Vagina (tissue), 2 donors: ENCODE data around the gene FRY. TPM values are rescaled to one million over a fixed set of nuclear protein-coding genes. Genes with fewer than 3 reads are reported as not detected.

Experiments
- DNase-seq, 2 donors: peaks; one replicate each; pipeline ENCODE4 v3.0.0-alpha.2; 2017; ENCODE audit errors: extremely low spot score in 2 of 2
- H3K27ac ChIP-seq: fragments of 200-600 bp; sonication (generic); one replicate; pipeline ENCODE4 v1.5.1; 2019
- H3K27me3 ChIP-seq: fragments of 200-600 bp; sonication (generic); one replicate; pipeline ENCODE4 v1.5.1; 2019
- H3K36me3 ChIP-seq, 2 donors: fragments of 200-600 bp; sonication (generic); one replicate each; pipeline ENCODE4 v1.5.1; 2017 to 2019
- H3K4me1 ChIP-seq: fragments of 200-600 bp; sonication (generic); one replicate; pipeline ENCODE4 v1.5.1; 2019
- H3K4me3 ChIP-seq, 2 donors: fragments of 200-600 bp; sonication (generic); 1 replicate in 1 of 2; 2 replicates in 1 of 2; pipeline ENCODE4 v1.5.1; 2016 to 2019
- H3K9me3 ChIP-seq: fragments of 200-600 bp; sonication (generic); one replicate; pipeline ENCODE4 v1.5.1; 2019
- POLR2A ChIP-seq, 2 donors: fragments of 450-650 bp; IDR thresholded peaks; one replicate each; pipeline ENCODE4 v1.6.1; 2017; ENCODE audit warnings: antibody characterized with exemption in 2 of 2, mild to moderate bottlenecking in 2 of 2, moderate library complexity in 2 of 2
- POLR2AphosphoS5 ChIP-seq, 2 donors: sonication (generic); formaldehyde crosslinking; IDR thresholded peaks; one replicate each; pipeline ENCODE4 v1.9.0; 2017; ENCODE audit warnings: antibody characterized with exemption in 2 of 2, mild to moderate bottlenecking in 2 of 2, low read depth in 1 of 2; ENCODE audit not compliant: insufficient read depth in 1 of 2
- intact Hi-C: fragments of 100-400 bp; cut with DNase I; formaldehyde crosslinking; loops from one replicate; pipeline ENCODE4 v1.15.1; 2023
- total RNA-seq: library from RNA; depleted of rRNA; stranded (reverse); fragments of >200 nt; gene quantifications from one replicate; pipeline ENCODE4 v1.2.3, GENCODE V29; 2016
- TF ChIP-seq, protein P1 (sequence below), 3 experiments: fragments of 450-650 bp in 2 of 3; fragments of 200-600 bp in 1 of 3; sonication (generic) in 1 of 3; IDR thresholded peaks; one replicate each; pipeline ENCODE4 v1.5.1; 2017 to 2019; ENCODE audit warnings: antibody characterized with exemption in 3 of 3, mild to moderate bottlenecking in 2 of 3, moderate library complexity in 2 of 3

The FRY gene
- total RNA-seq, 1 donor from 2014 or later, result 11.0 TPM

DNA sequence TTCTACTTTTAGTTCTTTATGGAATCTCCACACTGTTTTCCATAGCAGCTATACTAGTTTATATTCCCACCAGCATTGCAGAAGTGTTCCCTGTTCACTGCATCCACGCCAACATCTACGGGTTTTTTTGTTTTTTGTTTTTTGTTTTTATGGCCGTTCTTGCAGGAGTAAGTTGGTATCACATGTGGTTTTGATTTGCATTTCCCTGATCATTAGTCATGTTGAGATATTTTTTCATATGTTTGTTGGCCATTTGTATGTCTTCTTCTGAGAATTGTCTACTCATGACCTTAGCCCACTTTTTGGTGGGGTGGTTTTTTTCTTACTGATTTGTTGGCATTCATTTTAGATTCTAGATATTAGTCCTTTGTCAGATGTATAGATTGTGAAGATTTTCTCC, 89.7 kb downstream of the FRY start:
- Histone ChIP-seq H3K4me1 (peaks cover 7% of the 10 kb centered on the region), H3K27me3 (no peaks in the 10 kb centered on the region)
- intact Hi-C loops, result no loop called here

DNA sequence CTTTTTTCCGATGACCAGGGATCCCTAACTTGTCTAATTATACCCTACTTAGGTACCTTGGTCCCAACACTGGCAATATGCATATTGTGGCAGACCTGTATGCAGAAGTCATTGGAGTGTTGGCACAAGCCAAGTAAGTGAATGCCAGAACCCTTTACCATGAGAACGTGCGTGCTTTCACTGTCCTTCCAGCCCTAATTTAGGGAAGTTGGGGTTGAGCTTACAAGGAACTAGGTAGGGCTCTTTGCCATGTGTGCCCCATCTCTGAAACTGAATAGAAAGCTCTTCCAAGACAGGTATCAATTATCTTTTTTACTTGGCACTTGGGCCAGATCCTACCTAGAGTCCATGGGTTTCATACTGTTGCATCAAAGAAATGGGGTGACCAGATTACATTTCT, 93.2 kb downstream of the FRY start:
- no peak for DNase-seq
- Histone ChIP-seq H3K27ac (peak overlapping the region; percentile 93), H3K4me3 (no peak overlapping the region), H3K4me1 (peaks cover 7% of the 10 kb centered on the region), H3K9me3 (no peaks in the 10 kb centered on the region), H3K36me3 (no peaks in the 10 kb centered on the region), H3K27me3 (no peaks in the 10 kb centered on the region)
- TF ChIP-seq POLR2AphosphoS5 (IDR thresholded peaks at IDR 0.05; ENCODE audit: insufficient read depth in 1 of 2, low read depth in 1 of 2), result no peak
- no peak for TF ChIP-seq POLR2A (IDR thresholded peaks at IDR 0.05)
- intact Hi-C loops, result loop anchor here (2.0 kb wide), 1 partner anchor 94 kb away; the partner anchor contains the start of gene FRY

More for the DNA sequence above, 89.7 kb downstream of the FRY start:
- no peak for DNase-seq
- H3K4me3 ChIP-seq, result no peak overlapping the region
- TF ChIP-seq POLR2A (IDR thresholded peaks at IDR 0.05) (no peak), POLR2AphosphoS5 (IDR thresholded peaks at IDR 0.05; ENCODE audit: insufficient read depth in 1 of 2, low read depth in 1 of 2) (no peak)
- TF ChIP-seq, protein P1, sequence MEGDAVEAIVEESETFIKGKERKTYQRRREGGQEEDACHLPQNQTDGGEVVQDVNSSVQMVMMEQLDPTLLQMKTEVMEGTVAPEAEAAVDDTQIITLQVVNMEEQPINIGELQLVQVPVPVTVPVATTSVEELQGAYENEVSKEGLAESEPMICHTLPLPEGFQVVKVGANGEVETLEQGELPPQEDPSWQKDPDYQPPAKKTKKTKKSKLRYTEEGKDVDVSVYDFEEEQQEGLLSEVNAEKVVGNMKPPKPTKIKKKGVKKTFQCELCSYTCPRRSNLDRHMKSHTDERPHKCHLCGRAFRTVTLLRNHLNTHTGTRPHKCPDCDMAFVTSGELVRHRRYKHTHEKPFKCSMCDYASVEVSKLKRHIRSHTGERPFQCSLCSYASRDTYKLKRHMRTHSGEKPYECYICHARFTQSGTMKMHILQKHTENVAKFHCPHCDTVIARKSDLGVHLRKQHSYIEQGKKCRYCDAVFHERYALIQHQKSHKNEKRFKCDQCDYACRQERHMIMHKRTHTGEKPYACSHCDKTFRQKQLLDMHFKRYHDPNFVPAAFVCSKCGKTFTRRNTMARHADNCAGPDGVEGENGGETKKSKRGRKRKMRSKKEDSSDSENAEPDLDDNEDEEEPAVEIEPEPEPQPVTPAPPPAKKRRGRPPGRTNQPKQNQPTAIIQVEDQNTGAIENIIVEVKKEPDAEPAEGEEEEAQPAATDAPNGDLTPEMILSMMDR (IDR thresholded peaks at IDR 0.05), result no peak
- no peaks in the 10 kb centered on the region for H3K9me3 ChIP-seq
- H3K36me3 ChIP-seq, result no peaks in the 10 kb centered on the region
- H3K27ac ChIP-seq, result no peak overlapping the region

DNA sequence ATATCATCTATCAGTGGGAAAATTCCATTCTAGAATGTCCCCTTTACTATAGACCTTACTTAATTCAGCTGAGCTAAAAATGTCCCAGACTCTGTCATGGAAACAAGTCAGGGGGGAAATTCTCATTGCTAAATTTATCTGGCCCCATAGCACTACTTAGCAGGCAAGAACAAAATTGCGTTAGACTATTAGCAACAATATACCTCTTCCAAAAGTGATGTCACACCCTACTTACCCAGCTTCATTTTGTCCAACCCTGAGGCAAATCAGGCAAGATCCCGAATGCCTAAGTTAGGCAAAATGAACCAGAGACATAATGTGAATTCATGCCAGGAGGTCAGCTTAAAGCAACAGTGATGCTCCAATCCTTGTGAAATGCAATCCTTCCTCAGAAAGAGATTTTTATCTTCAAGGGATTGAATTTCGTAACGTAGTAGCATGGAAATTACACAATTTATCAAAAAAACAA, 93.7 kb downstream of the FRY start:
- intact Hi-C loops, result loop anchor here (2.0 kb wide), 1 partner anchor 94 kb away; the partner anchor contains the start of gene FRY
- Histone ChIP-seq H3K4me1 (peaks cover 7% of the 10 kb centered on the region), H3K27ac (peak overlapping the region; percentile 93), H3K27me3 (no peaks in the 10 kb centered on the region), H3K36me3 (no peaks in the 10 kb centered on the region), H3K9me3 (no peaks in the 10 kb centered on the region), H3K4me3 (no peak overlapping the region)
- DNase-seq, result peak in 1 of 2 donors; percentile 93
- TF ChIP-seq POLR2AphosphoS5 (IDR thresholded peaks at IDR 0.05; ENCODE audit: insufficient read depth in 1 of 2, low read depth in 1 of 2) (peak in 1 of 2 donors; percentile 36), POLR2A (IDR thresholded peaks at IDR 0.05) (no peak)
- TF ChIP-seq, protein P1 (IDR thresholded peaks at IDR 0.05), result no peak

DNA sequence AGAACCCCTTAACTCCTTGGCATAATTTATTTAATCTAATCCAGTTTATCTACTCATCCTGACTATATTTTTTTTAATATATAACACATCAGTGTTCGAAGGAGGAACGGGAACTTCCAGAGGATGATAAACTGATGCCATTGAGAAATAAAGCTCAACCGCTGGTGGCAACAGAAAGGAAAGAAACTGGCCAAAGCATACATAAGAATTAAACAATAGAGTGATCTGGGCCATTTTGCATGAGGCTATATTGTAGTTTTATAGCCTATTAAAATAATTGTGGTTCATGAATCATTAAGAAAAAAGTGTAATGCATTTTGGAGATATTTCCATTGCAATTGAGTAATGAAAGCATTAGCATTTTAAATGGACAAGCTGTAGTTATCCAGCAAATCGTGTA, 94.2 kb downstream of the FRY start:
- TF ChIP-seq, protein P1 (IDR thresholded peaks at IDR 0.05), result no peak
- TF ChIP-seq POLR2A (IDR thresholded peaks at IDR 0.05), result no peak
- no peak for TF ChIP-seq POLR2AphosphoS5 (IDR thresholded peaks at IDR 0.05; ENCODE audit: insufficient read depth in 1 of 2, low read depth in 1 of 2)
- H3K27ac ChIP-seq, result peak overlapping the region; percentile 71
- H3K4me3 ChIP-seq, result no peak overlapping the region
- peaks cover 7% of the 10 kb centered on the region for H3K4me1 ChIP-seq
- no peaks in the 10 kb centered on the region for H3K27me3 ChIP-seq
- no peaks in the 10 kb centered on the region for H3K36me3 ChIP-seq
- DNase-seq, result no peak
- intact Hi-C loops, result loop anchor here (2.0 kb wide), 1 partner anchor 95 kb away; the partner anchor contains the start of gene FRY
- H3K9me3 ChIP-seq, result no peaks in the 10 kb centered on the region

DNA sequence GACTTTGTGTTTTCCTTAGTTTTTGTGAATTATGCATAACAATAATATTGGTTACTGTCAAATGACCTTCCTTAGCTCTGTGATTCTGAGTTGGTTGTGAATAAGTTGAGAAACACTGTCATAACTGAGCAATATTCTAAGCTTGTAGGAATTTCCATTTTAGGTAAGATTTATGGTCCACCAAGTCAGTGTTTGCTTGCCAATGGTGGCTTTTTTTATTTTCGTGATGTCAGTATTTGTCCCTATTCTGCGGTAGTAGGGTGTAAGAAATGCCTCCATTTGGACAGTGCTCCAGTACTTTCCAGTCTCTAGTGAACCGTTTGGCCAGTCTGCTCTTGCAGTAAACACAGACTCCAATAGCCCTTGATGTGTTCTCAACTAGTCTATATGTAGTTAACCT, 94.7 kb downstream of the FRY start:
- Histone ChIP-seq H3K27ac (peak overlapping the region; percentile 71), H3K4me3 (no peak overlapping the region), H3K27me3 (no peaks in the 10 kb centered on the region), H3K36me3 (no peaks in the 10 kb centered on the region), H3K9me3 (no peaks in the 10 kb centered on the region), H3K4me1 (peaks cover 7% of the 10 kb centered on the region)
- TF ChIP-seq POLR2AphosphoS5 (IDR thresholded peaks at IDR 0.05; ENCODE audit: insufficient read depth in 1 of 2, low read depth in 1 of 2) (no peak), POLR2A (IDR thresholded peaks at IDR 0.05) (no peak)
- TF ChIP-seq, protein P1 (IDR thresholded peaks at IDR 0.05), result no peak
- no peak for DNase-seq
- intact Hi-C loops, result no loop called here
